Astrocyte (in vitro differentiated cells and primary cell): ENCODE results near the gene DNAH14. TPM values are rescaled to one million over a fixed set of nuclear protein-coding genes. Genes with fewer than 3 reads are reported as not detected.

Experiments used
- DNase-seq: peaks from one replicate; pipeline ENCODE4 v3.0.0-alpha.2; 2010; ENCODE audit warnings: low read depth
- FAIRE-seq: peaks from 2 replicates; lab custom pipeline; 2011; peaks lifted over from hg19 to GRCh38; lab: Jason Lieb, UNC
- H2AFZ ChIP-seq: 2 replicates; pipeline ENCODE4 v1.6.0; 2012; ENCODE audit warnings: low read depth, low read length, inconsistent platforms
- H3K27ac ChIP-seq: 2 replicates; pipeline ENCODE4 v1.5.1; 2011; ENCODE audit warnings: low read depth, low read length, inconsistent platforms
- H3K27me3 ChIP-seq: 2 replicates; pipeline ENCODE4 v1.6.0; 2011; ENCODE audit warnings: low read length, inconsistent platforms; ENCODE audit not compliant: insufficient read depth
- H3K36me3 ChIP-seq: 2 replicates; pipeline ENCODE4 v1.5.1; 2011; ENCODE audit warnings: low read length, inconsistent platforms; ENCODE audit not compliant: insufficient read depth
- H3K4me1 ChIP-seq: 2 replicates; pipeline ENCODE4 v1.5.1; 2011; ENCODE audit warnings: low read length, inconsistent platforms; ENCODE audit not compliant: insufficient read depth
- H3K4me2 ChIP-seq: 2 replicates; pipeline ENCODE4 v1.6.0; 2012; ENCODE audit warnings: low read length, inconsistent platforms
- H3K4me3 ChIP-seq: 2 replicates; pipeline ENCODE4 v1.5.1; 2011; ENCODE audit warnings: low read depth, mild to moderate bottlenecking, low read length, inconsistent platforms; ENCODE audit not compliant: insufficient read depth
- H3K79me2 ChIP-seq: 2 replicates; pipeline ENCODE4 v1.6.0; 2012; ENCODE audit warnings: mild to moderate bottlenecking, low read length, inconsistent platforms; ENCODE audit not compliant: insufficient read depth
- H3K9ac ChIP-seq: 2 replicates; pipeline ENCODE4 v1.6.0; 2012; ENCODE audit warnings: mild to moderate bottlenecking, low read length, inconsistent platforms
- H3K9me3 ChIP-seq: 2 replicates; pipeline ENCODE4 v1.5.1; 2012; ENCODE audit warnings: low read depth, mild to moderate bottlenecking, low read length, inconsistent platforms; ENCODE audit not compliant: insufficient read depth
- H4K20me1 ChIP-seq: 2 replicates; pipeline ENCODE4 v1.6.0; 2012; ENCODE audit warnings: low read length, inconsistent platforms; ENCODE audit not compliant: insufficient read depth
- H3K27ac Mint-ChIP-seq: one replicate; pipeline ENCODE4 v1.8.0; 2021; ENCODE audit warnings: mild to moderate bottlenecking, mixed read lengths; ENCODE audit not compliant: unreplicated experiment
- H3K27me3 Mint-ChIP-seq: one replicate; pipeline ENCODE4 v1.8.0; 2021; ENCODE audit warnings: low read depth, mixed read lengths; ENCODE audit not compliant: unreplicated experiment
- H3K36me3 Mint-ChIP-seq: one replicate; pipeline ENCODE4 v1.8.0; 2021; ENCODE audit warnings: low read depth, mixed read lengths; ENCODE audit not compliant: unreplicated experiment
- H3K4me1 Mint-ChIP-seq: one replicate; pipeline ENCODE4 v1.8.0; 2021; ENCODE audit warnings: low read depth, mixed read lengths; ENCODE audit not compliant: unreplicated experiment
- H3K4me3 Mint-ChIP-seq: one replicate; pipeline ENCODE4 v1.8.0; 2021; ENCODE audit warnings: mild to moderate bottlenecking, moderate library complexity, mixed read lengths; ENCODE audit not compliant: unreplicated experiment
- H3K9me3 Mint-ChIP-seq: one replicate; pipeline ENCODE4 v1.8.0; 2021; ENCODE audit warnings: mild to moderate bottlenecking, mixed read lengths; ENCODE audit not compliant: unreplicated experiment
- EZH2 ChIP-seq: IDR thresholded peaks from 2 replicates; pipeline ENCODE4 v1.6.1; 2012; ENCODE audit warnings: mild to moderate bottlenecking, low read length, inconsistent platforms; ENCODE audit not compliant: insufficient read depth
- total RNA-seq: library from RNA; stranded (reverse); gene quantifications from 2 replicates; pipeline ENCODE4 v1.2.1, GENCODE V29; 2021
- TF ChIP-seq, protein P1 (sequence below): IDR thresholded peaks from 2 replicates; pipeline ENCODE4 v1.5.1; 2011; ENCODE audit warnings: low read depth, mild to moderate bottlenecking, inconsistent platforms, low read length, moderate library complexity; ENCODE audit not compliant: insufficient read depth

DNAH14 gene
- total RNA-seq, 1 donor from 2014 or later, result 21.2 TPM

DNA sequence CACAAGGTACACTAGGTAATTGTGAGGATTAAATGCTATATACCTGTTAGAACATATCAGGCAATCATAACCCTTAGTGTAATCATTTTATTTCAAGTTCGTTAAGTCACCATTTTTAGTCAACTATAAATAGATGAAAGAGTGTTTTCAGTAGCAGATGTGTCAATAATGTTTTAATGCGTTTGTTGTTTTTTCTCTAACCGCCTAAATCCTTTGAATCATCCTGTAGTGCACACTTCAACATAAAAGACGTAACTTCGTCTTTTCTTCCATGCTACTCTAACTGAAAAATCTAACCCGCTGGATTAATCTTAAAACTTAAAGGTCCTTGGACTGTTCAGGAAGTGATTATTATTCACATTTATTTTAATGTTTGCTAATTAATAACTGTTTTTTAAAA is 505.6 kb downstream of the DNAH14 start:
- H3K9ac ChIP-seq, result no peak overlapping the region
- H3K4me1 ChIP-seq, result no peaks in the 10 kb centered on the region
- H3K4me3 ChIP-seq, result no peak overlapping the region
- H2AFZ ChIP-seq, result no peak overlapping the region
- no peaks in the 10 kb centered on the region for H3K36me3 ChIP-seq
- Mint-ChIP-seq H3K27ac (no peak overlapping the region), H3K4me1 (peaks cover 3% of the 10 kb centered on the region), H3K9me3 (peaks cover 9% of the 10 kb centered on the region), H3K27me3 (peaks cover 9% of the 10 kb centered on the region), H3K4me3 (no peak overlapping the region), H3K36me3 (peaks cover 3% of the 10 kb centered on the region)
- H3K79me2 ChIP-seq, result no peaks in the 10 kb centered on the region
- TF ChIP-seq EZH2, result no peak
- TF ChIP-seq, protein P1, sequence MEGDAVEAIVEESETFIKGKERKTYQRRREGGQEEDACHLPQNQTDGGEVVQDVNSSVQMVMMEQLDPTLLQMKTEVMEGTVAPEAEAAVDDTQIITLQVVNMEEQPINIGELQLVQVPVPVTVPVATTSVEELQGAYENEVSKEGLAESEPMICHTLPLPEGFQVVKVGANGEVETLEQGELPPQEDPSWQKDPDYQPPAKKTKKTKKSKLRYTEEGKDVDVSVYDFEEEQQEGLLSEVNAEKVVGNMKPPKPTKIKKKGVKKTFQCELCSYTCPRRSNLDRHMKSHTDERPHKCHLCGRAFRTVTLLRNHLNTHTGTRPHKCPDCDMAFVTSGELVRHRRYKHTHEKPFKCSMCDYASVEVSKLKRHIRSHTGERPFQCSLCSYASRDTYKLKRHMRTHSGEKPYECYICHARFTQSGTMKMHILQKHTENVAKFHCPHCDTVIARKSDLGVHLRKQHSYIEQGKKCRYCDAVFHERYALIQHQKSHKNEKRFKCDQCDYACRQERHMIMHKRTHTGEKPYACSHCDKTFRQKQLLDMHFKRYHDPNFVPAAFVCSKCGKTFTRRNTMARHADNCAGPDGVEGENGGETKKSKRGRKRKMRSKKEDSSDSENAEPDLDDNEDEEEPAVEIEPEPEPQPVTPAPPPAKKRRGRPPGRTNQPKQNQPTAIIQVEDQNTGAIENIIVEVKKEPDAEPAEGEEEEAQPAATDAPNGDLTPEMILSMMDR, result no peak
- H4K20me1 ChIP-seq, result no peaks in the 10 kb centered on the region
- DNase-seq (no peak), FAIRE-seq (no peak)
- H3K4me2 ChIP-seq, result no peak overlapping the region
- H3K9me3 ChIP-seq, result peaks cover 4% of the 10 kb centered on the region
- H3K27me3 ChIP-seq, result peaks cover 14% of the 10 kb centered on the region
- no peak overlapping the region for H3K27ac ChIP-seq

- no peak overlapping the region for H3K4me2 ChIP-seq
- DNase-seq (no peak), FAIRE-seq (no peak)
- H3K27me3 ChIP-seq, result peaks cover 12% of the 10 kb centered on the region
- H2AFZ ChIP-seq, result no peak overlapping the region
- H3K27ac Mint-ChIP-seq, result no peak overlapping the region
- peaks cover 9% of the 10 kb centered on the region for H3K9me3 Mint-ChIP-seq
- H3K27ac ChIP-seq, result no peak overlapping the region
- H3K4me3 Mint-ChIP-seq, result no peak overlapping the region
- peaks cover 3% of the 10 kb centered on the region for H3K36me3 Mint-ChIP-seq
- H3K4me3 ChIP-seq, result no peak overlapping the region
- H3K4me1 Mint-ChIP-seq, result peaks cover 3% of the 10 kb centered on the region
- peaks cover 9% of the 10 kb centered on the region for H3K27me3 Mint-ChIP-seq
- no peaks in the 10 kb centered on the region for H3K79me2 ChIP-seq
- peaks cover 4% of the 10 kb centered on the region for H3K9me3 ChIP-seq
- no peaks in the 10 kb centered on the region for H4K20me1 ChIP-seq
- no peaks in the 10 kb centered on the region for H3K36me3 ChIP-seq
- no peaks in the 10 kb centered on the region for H3K4me1 ChIP-seq
- no peak overlapping the region for H3K9ac ChIP-seq
- TF ChIP-seq, protein P1, result no peak
- no peak for TF ChIP-seq EZH2
These were observed 506.0 kb downstream of the DNAH14 start for GRCh38 chr1:225435487-225435886.

DNA sequence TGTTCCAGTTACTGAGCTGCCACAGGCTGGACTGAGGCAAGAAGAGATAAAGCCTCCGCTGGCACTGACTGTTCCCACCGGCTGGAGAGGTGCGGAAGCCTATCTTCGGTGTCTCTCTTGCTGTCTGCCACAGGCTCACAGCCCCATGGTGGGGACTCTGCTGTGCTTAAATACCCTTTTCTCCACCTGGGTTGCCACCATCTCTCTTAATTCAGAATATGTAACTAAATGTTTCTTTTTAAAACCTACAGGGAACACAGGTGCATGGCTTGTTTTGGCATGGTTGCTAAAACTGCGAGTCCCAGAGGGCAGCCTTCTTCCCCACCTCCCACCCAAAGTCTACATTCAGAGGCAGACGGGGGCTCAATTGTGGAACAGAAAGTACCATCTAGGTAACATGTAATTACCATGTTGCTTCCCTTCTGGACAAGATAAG is 506.5 kb downstream of the DNAH14 start:
- FAIRE-seq, result no peak
- no peak overlapping the region for H3K4me3 Mint-ChIP-seq
- no peak for DNase-seq
- Histone ChIP-seq H3K27ac (no peak overlapping the region), H3K9ac (no peak overlapping the region), H3K79me2 (no peaks in the 10 kb centered on the region), H3K36me3 (no peaks in the 10 kb centered on the region), H3K4me2 (no peak overlapping the region), H3K4me1 (no peaks in the 10 kb centered on the region), H3K4me3 (no peak overlapping the region), H2AFZ (no peak overlapping the region), H3K27me3 (peaks cover 12% of the 10 kb centered on the region), H4K20me1 (no peaks in the 10 kb centered on the region), H3K9me3 (peaks cover 4% of the 10 kb centered on the region)
- H3K27ac Mint-ChIP-seq, result no peak overlapping the region
- TF ChIP-seq, protein P1, result no peak
- no peak for TF ChIP-seq EZH2
- peaks cover 3% of the 10 kb centered on the region for H3K4me1 Mint-ChIP-seq
- peaks cover 9% of the 10 kb centered on the region for H3K9me3 Mint-ChIP-seq
- peaks cover 3% of the 10 kb centered on the region for H3K36me3 Mint-ChIP-seq
- peaks cover 9% of the 10 kb centered on the region for H3K27me3 Mint-ChIP-seq
